GM19351 (cell line): ENCODE data around the gene RAC2.

Experiments
- ATAC-seq: cut with Tn5 transposase; IDR thresholded peaks from one replicate; pipeline ENCODE4 v1.9.1; 2021; ENCODE audit warnings: mild to moderate bottlenecking, moderate library complexity; ENCODE audit not compliant: unreplicated experiment

The RAC2 gene

DNA sequence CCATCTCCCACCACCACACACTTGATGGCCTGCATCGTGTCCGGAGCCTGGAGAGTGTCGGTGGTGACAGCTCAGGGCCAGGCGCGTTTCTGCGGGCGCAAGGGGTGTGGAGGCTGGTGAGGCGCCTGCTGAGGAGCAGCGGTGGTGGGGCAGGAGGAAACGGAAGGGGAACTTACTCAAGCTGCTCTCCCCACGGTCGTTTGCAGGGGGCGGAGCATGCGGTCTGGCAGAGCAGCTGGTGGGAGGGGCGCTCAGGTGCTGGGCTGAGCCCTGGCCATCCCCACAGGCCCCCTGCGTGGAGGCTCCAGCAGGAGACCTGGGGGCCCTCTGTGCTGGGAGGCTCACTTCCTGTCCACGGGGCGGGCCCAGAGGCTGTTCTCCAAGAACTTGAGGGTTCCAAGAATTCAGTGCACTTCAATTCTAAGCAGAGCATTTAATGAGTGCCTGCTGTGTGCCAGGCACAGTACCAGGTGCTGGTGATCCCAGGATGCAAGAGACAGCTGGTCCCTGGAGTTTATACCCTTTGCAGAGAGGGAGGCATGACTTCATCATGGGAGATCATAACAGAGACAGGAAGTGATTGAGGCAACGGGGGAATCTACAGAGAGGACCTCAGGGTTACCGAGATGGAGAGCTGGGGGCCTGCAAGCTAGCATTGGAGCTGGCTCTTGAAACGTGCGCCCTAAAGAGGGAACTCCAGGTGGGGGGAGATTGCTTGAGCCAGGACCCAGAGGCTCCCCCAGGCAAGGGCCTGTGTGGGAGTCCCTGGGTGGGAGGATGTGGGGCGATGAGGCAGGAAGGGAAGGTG, at the start of gene RAC2:
RAC2 (minus strand) TSS at position 156 of the 808 bp plus-strand sequence; CDS start at position 35, 121 bp downstream.
- peak; percentile 51 for ATAC-seq

GRCh38 chr22:37293172-37293571, 49.1 kb upstream of the RAC2 start:
- ATAC-seq, result no peak

DNA sequence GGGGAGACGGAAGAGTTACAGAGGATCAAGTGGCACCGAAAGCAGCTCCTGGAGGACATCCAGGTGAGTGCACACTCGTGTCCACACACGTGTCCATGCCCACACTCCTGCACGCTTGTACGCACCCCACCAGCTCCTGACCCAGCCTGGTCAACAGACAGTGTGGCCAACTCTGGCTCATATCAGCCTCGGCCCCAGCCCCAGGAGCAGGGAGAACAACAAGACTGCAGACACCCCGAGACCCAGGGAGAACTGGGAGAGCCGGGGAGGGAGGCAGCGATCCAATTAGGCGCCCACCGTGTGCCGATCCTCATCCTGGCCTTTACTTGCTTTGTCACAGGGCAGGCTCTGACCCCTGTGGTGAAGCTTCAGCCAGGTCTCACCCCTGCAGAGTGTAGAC, 48.6 kb upstream of the RAC2 start:
- ATAC-seq, result no peak

DNA sequence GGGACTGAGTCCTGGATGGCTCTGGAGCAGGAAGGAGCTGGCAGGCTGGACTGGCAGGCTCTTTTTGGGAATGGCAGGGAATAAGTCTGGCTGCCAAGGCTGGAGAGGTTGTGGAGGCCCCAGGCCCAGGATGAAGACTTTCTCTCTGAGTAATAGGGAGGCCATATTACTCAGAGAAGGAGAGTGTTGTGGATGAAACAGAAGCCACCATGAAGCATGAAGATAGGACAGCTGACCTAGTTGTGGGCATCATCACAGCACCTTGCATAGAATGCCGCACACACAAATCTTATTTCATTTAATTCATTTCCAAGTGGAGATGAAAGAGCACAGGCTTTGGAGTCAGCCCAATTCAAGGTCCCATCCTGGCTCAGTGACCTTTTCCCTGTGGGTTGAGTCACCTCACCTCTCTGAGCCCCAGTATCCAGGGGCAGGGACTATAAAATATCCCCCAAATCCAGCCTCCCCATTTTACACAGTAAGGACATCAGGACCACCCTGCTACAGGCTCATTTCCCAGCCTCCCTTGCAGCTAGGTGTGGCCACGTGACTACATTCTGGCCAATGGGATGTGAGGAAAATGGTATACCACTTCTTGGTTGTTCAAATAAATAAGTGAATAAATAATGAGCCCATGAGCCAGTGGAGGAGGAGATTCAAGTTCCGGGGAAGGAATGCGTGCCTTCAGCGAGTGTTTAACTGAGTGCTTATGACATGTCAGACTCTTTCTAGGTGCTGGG, 47.7 kb upstream of the RAC2 start:
- ATAC-seq, result no peak

- ATAC-seq, result no peak
These were observed 46.7 kb upstream of the RAC2 start for GRCh38 chr22:37290737-37291136.

- ATAC-seq, result no peak
These were observed 45.2 kb upstream of the RAC2 start for GRCh38 chr22:37289156-37289735.

DNA sequence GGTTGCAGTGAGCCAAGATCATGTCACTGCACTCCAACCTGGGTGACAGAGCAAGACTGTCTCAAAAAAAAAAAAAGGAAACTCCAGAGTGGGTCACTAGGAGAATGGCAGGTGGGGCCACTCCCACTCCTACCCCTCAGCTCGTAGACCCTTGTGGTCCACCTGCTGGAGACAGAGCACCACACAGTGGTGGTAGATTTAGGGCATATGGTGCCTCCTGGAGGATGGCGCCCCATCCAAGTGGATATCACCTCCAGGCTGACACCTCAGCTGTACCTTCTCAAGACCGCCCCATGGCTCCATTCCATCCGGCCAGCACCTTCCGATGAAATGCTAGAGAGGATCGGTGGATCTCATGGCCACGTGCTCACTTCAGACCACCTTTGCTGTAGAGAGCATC, 44.5 kb upstream of the RAC2 start:
- ATAC-seq, result no peak

- ATAC-seq, result no peak
These were observed 43.5 kb upstream of the RAC2 start for GRCh38 chr22:37287550-37287951.

DNA sequence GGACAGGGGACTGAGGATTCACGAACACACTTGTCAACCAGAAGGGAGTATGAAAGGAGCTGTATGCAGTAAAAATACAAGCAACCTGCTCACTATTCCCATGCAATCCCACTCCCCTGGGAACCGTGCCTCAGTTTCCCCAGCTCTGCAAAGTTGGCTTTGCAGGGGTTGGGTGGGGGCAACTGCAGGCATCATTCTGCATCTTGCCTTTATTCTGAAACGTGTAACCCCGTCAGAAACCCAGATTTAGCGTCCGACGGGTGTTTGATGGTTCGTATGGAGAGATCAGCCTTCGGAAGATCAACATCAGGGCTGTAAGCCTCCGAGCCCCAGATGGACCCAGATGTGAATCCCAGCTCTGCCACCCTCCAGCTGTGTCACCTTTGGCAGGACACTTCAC, 41.9 kb upstream of the RAC2 start:
- ATAC-seq, result no peak

- no peak for ATAC-seq
These were observed 40.8 kb upstream of the RAC2 start for GRCh38 chr22:37284805-37285355.

- no peak for ATAC-seq
These were observed 40.2 kb upstream of the RAC2 start for GRCh38 chr22:37284126-37284804.

- no peak for ATAC-seq
These were observed 39.4 kb upstream of the RAC2 start for GRCh38 chr22:37283393-37283937.

- ATAC-seq, result no peak
These were observed 38.3 kb upstream of the RAC2 start, which contains the start of gene CYTH4 for GRCh38 chr22:37282385-37282677. TSS of gene CYTH4 (plus strand) at chr22:37282508. CDS start at chr22:37282570, 62 bp downstream.

DNA sequence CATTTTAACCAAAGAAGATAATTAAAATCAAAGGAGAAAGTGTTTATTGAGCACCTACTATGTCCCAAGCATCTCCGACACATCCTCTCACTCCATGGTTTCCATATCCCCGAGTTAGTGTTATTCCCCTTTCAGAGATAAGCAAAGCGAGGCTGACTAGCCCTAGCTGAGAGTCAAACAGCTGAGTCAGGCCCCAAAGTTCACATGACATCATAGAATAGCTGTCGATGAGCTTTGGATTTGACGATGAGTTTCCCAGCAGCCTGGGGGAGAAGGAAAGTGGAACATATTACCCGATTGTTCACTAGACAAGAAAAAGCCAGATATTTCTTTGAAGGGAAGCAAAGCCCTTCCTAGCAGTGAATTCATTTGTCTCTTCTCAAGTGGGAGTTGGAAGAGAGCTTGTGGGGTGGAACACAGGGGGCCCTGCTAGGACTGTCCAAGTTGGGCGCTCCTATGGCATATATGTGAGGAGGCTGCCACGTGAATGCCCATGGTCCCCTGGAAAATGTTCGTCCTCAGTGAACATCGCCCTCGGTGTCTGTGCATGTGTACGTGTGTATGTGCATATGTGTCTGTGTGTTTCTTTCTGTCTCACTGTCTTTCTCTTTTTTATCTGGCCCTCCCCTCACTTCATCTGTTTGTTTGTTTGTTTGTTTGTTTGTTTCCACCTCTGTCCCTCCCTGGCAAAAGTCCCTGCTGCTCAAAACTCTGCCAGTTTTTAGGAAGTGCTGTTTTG, 37.7 kb upstream of the RAC2 start:
- no peak for ATAC-seq

DNA sequence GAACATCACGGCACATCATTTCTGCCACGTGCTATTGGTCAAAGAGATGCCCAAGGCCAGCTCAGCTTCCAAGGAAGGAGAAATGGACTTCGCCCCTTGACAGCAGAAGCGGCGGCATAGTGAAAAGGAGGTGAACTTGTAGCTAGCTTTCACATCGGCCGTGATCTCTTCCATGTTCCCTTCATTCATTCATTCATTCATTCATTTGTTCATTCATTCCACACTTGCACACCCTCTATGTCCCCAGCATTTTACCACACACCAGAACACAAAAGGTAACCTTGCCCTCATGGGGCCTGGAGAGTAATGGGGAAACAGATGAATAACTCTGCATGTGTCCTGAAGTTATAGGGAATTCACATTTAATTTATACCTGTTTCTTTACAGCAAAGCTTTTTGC, 37.1 kb upstream of the RAC2 start:
- ATAC-seq, result no peak

DNA sequence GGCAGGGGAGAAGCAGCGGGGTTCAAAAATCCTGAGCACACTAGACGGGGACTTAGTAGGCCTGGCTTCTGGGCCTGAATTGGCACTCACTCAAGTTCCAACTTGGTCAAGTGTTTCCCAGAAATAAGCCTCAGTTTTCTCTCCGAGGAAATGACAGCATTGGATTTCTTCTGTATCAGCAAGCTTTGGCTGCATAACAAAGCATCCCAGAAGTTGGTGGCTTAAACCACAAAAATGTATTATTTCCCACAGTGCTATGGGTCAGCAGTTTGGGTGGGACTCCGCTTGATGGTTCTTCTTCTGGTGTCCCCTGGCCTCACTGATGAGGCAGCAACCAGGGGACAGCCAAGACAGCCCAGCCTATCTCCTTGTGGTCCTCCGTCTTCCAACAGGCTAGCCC, 36.6 kb upstream of the RAC2 start:
- no peak for ATAC-seq

DNA sequence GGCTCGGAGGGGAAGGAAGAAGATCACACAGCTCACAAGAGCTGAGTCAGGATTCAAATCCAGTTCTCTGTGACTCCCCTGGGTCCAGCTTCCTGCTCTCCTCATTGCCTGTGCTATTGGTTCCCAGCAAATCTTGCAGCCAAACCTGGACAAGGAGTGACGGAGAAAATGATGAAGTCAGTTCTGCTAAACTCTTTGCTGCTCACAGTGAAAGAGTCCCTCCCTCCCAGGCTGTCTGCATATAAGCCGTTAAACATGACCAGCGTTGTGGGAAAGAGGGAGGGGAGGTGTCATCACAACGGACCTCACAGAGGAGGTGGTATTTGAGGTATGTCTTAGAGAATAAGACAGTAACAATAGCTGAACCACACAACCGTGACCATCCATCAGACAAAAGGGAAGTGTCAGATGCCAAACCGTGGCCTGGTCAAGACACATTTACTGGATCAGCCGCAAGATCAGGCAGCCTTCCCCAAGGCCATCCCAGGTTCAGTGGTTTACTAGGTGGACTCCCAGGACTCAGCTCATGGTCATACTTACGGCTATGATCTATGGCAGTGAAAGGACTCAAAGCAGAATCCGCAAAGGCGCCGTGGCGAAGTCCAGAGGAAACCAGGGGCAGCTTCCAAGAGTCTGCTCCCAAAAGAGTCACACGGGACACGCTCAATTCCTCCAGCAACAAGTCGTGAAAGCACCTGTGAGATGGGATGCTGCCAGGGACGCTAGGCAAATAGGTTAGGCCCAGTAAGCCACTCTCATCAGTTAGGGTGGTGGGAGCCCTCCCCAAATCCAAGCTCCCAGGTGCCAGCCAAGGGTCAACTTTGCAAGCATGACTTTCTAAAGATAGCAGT, 35.5 kb upstream of the RAC2 start:
- no peak for ATAC-seq

- ATAC-seq, result no peak
These were observed 34.2 kb upstream of the RAC2 start for GRCh38 chr22:37278261-37278660.

GRCh38 chr22:37277384-37277783, 33.3 kb upstream of the RAC2 start:
- no peak for ATAC-seq
